Panc1 (cell line): Measurements from ENCODE around the gene NOL4L. TPM values are rescaled to one million over a fixed set of nuclear protein-coding genes. Genes with fewer than 3 reads are reported as not detected.
"Not testable (repeated sequence)": the region's sequence is repeated elsewhere in the genome, so short reads cannot be mapped to it uniquely, and the experiment has no call there.

Experiments used
- ATAC-seq: fragments of 200-7000 bp; cut with Tn5 transposase; 2 replicates; pipeline ENCODE4 v1.9.1; 2020; ENCODE audit warnings: mild to moderate bottlenecking, moderate library complexity
- BruUV-seq: library from RNA; stranded (reverse); fragments of 400-500 nt; replicated peaks from 2 replicates; lab custom pipeline; 2021; lab: Mats Ljungman, UMichigan
- CTCF ChIA-PET: fragments of 300-600 bp; sonication (Branson Sonifier 250); formaldehyde crosslinking; loops from one replicate; lab custom pipeline; 2022; ENCODE audit warnings: antibody characterized with exemption; lab: Charles Lee
- POLR2A ChIA-PET: fragments of 300-600 bp; sonication (Branson Sonifier 250); formaldehyde crosslinking; loops from one replicate; lab custom pipeline; 2022; ENCODE audit warnings: antibody characterized with exemption; lab: Charles Lee
- DNase-seq: peaks from one replicate; pipeline ENCODE4 v3.0.0-alpha.2; 2010; ENCODE audit warnings: low read depth, low spot score
- H3K27ac ChIP-seq: 2 replicates; pipeline ENCODE4 v1.5.1; 2011; ENCODE audit warnings: mild to moderate bottlenecking, low read length, inconsistent platforms
- H3K27me3 ChIP-seq: fragments of 200-500 bp; sonication (Bioruptor generic); 2 replicates; pipeline ENCODE4 v1.6.0; 2014; ENCODE audit warnings: low read length, inconsistent platforms; ENCODE audit not compliant: control insufficient read depth, insufficient read depth
- H3K36me3 ChIP-seq: fragments of 200-500 bp; sonication (Bioruptor generic); 2 replicates; pipeline ENCODE4 v1.5.1; 2014; ENCODE audit warnings: inconsistent platforms, mild to moderate bottlenecking, low read length, moderate library complexity; ENCODE audit not compliant: control insufficient read depth, insufficient read depth
- H3K4me1 ChIP-seq: 2 replicates; pipeline ENCODE4 v1.5.1; 2011; ENCODE audit warnings: inconsistent platforms, mild to moderate bottlenecking, low read length, moderate library complexity; ENCODE audit not compliant: control insufficient read depth, insufficient read depth
- H3K4me3 ChIP-seq, 2 experiments: 2 replicates each; pipeline ENCODE4 v1.5.1; 2011 to 2012; ENCODE audit warnings: low read depth in 2 of 2, low read length in 2 of 2, mild to moderate bottlenecking in 2 of 2, inconsistent platforms in 1 of 2, moderate library complexity in 1 of 2
- H3K9me3 ChIP-seq: fragments of 200-500 bp; sonication (Bioruptor generic); 2 replicates; pipeline ENCODE4 v1.5.1; 2014; ENCODE audit warnings: low read depth, mild to moderate bottlenecking, inconsistent platforms, low read length, moderate library complexity; ENCODE audit not compliant: control insufficient read depth, insufficient read depth
- CTCF ChIP-seq: fragments of 450-650 bp; IDR thresholded peaks from 2 replicates; pipeline ENCODE4 v1.5.1; 2017; ENCODE audit warnings: mild to moderate bottlenecking
- POLR2AphosphoS5 ChIP-seq: IDR thresholded peaks from 2 replicates; pipeline ENCODE4 v1.6.1; 2012; ENCODE audit warnings: mild to moderate bottlenecking, low read depth, low read length, moderate library complexity
- REST ChIP-seq, 2 experiments: IDR thresholded peaks; 2 replicates each; pipeline ENCODE4 v1.6.1; 2011 to 2012; ENCODE audit warnings: low read depth in 2 of 2, control low read depth in 1 of 2, low read length in 1 of 2, mild to moderate bottlenecking in 1 of 2, moderate library complexity in 1 of 2; ENCODE audit not compliant: insufficient read depth in 1 of 2
- SIN3A ChIP-seq: IDR thresholded peaks from 2 replicates; pipeline ENCODE4 v1.6.1; 2012; ENCODE audit warnings: low read depth, mild to moderate bottlenecking, low read length, moderate library complexity, borderline replicate concordance; ENCODE audit not compliant: insufficient read depth
- TCF7L2 ChIP-seq: IDR thresholded peaks from 2 replicates; pipeline ENCODE4 v1.6.1; 2011; ENCODE audit warnings: mild to moderate bottlenecking, low read depth, low read length, inconsistent platforms
- in situ Hi-C: cut with HindIII; loops from 2 replicates; pipeline ENCODE4 v1.10.0; 2016; ENCODE audit warnings: low sequenced_read_pairs, low pct_unique_long_range_greater_than_20kb
- intact Hi-C: fragments of 100-400 bp; cut with micrococcal nuclease; formaldehyde crosslinking; loops from one replicate; pipeline ENCODE4 v1.10.0; 2022; ENCODE audit not compliant: unreplicated experiment
- total RNA-seq: library from RNA; stranded (reverse); gene quantifications from one replicate; pipeline ENCODE4 v1.2.1, GENCODE V29; 2021; ENCODE audit not compliant: unreplicated experiment

The NOL4L gene
- total RNA-seq, 1 experiment from 2014 or later = 21.6 TPM

- BruUV-seq, H3K27ac ChIP-seq, ATAC-seq, H3K27me3 ChIP-seq, CTCF ChIA-PET, H3K4me1 ChIP-seq, H3K36me3 ChIP-seq, H3K9me3 ChIP-seq, in situ Hi-C loops, H3K4me3 ChIP-seq, DNase-seq, intact Hi-C loops: not testable (repeated sequence)
- POLR2A ChIA-PET = interaction anchor here (0.7 kb wide), 1 partner anchor 29 kb away, joined by 4 read pairs; no protein-coding TSS in a partner anchor
Observed at GRCh38 chr20:32592616-32593015, 7.5 kb upstream of the NOL4L start.

GRCh38 chr20:32592022-32592421 lies 6.9 kb upstream of the NOL4L start:
- H3K4me1 ChIP-seq = no peaks in the 10 kb centered on the region
- in situ Hi-C loops (no loop called here), intact Hi-C loops (no loop called here)
- BruUV-seq = no TSS peak
- H3K9me3 ChIP-seq = no peaks in the 10 kb centered on the region
- H3K36me3 ChIP-seq = no peaks in the 10 kb centered on the region
- H3K27ac ChIP-seq = no peak overlapping the region
- ATAC-seq = no peak
- ChIA-PET POLR2A (interaction anchor here (0.7 kb wide), 1 partner anchor 121 kb away, joined by 10 read pairs; no protein-coding TSS in a partner anchor), CTCF (no interaction called here)
- no peak overlapping the region for H3K4me3 ChIP-seq
- TF ChIP-seq POLR2AphosphoS5 (no peak), REST (IDR thresholded peaks at IDR 0.05; ENCODE audit: insufficient read depth in 1 of 2, low read depth in 2 of 2, low read length in 1 of 2) (no peak), SIN3A (no peak), TCF7L2 (no peak), CTCF (no peak)
- H3K27me3 ChIP-seq = no peaks in the 10 kb centered on the region
- no peak for DNase-seq

GRCh38 chr20:32589769-32590168 lies 4.6 kb upstream of the NOL4L start:
- ChIA-PET CTCF (no interaction called here), POLR2A (no interaction called here)
- Histone ChIP-seq H3K4me3 (no peak overlapping the region), H3K4me1 (no peaks in the 10 kb centered on the region), H3K27me3 (peaks cover 3% of the 10 kb centered on the region; the same call in 1 of the 2 replicates), H3K27ac (no peak overlapping the region), H3K9me3 (no peaks in the 10 kb centered on the region), H3K36me3 (no peaks in the 10 kb centered on the region)
- ATAC-seq = no peak
- no TSS peak for BruUV-seq
- no peak for DNase-seq
- intact Hi-C loops = no loop called here
- in situ Hi-C loops = no loop called here
- no peak for TF ChIP-seq POLR2AphosphoS5
- TF ChIP-seq REST (IDR thresholded peaks at IDR 0.05; ENCODE audit: insufficient read depth in 1 of 2, low read depth in 2 of 2, low read length in 1 of 2) = no peak
- TF ChIP-seq TCF7L2 = no peak
- TF ChIP-seq SIN3A = no peak
- no peak for TF ChIP-seq CTCF
